ENCODE results near the gene MLLT10.

Gene MLLT10

DNA sequence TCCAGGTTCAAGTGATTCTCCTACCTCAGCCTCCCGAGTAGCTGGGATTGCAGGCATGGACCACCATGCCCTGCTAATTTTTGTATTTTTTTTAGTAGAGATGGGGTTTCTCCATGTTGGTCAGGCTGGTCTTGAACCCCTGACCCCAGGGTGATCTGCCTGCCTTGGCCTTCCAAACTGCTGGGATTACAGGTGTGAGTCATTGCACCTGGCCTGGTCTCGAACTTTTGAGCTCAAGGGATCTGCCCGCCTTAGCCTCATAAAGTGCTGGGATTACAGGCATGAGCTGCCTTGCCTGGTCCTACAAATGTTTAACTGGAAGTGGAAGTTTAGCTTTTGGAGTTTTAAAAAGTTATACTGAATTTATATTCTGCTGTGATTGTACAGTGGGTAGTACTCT, 2.8 kb downstream of the MLLT10 start:
- TF ChIP-seq, protein P1, sequence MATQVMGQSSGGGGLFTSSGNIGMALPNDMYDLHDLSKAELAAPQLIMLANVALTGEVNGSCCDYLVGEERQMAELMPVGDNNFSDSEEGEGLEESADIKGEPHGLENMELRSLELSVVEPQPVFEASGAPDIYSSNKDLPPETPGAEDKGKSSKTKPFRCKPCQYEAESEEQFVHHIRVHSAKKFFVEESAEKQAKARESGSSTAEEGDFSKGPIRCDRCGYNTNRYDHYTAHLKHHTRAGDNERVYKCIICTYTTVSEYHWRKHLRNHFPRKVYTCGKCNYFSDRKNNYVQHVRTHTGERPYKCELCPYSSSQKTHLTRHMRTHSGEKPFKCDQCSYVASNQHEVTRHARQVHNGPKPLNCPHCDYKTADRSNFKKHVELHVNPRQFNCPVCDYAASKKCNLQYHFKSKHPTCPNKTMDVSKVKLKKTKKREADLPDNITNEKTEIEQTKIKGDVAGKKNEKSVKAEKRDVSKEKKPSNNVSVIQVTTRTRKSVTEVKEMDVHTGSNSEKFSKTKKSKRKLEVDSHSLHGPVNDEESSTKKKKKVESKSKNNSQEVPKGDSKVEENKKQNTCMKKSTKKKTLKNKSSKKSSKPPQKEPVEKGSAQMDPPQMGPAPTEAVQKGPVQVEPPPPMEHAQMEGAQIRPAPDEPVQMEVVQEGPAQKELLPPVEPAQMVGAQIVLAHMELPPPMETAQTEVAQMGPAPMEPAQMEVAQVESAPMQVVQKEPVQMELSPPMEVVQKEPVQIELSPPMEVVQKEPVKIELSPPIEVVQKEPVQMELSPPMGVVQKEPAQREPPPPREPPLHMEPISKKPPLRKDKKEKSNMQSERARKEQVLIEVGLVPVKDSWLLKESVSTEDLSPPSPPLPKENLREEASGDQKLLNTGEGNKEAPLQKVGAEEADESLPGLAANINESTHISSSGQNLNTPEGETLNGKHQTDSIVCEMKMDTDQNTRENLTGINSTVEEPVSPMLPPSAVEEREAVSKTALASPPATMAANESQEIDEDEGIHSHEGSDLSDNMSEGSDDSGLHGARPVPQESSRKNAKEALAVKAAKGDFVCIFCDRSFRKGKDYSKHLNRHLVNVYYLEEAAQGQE (IDR thresholded peaks at IDR 0.05; ENCODE audit: insufficient read depth in 1 of 2, low read depth in 2 of 2, low read length in 2 of 2) = no peak
- TF ChIP-seq SIN3A (IDR thresholded peaks at IDR 0.05; ENCODE audit: borderline replicate concordance, insufficient read depth, low read length) (no peak), TAF1 (IDR thresholded peaks at IDR 0.05; ENCODE audit: borderline replicate concordance, insufficient read depth, low read length) (no peak), POLR2AphosphoS5 (IDR thresholded peaks at IDR 0.05; ENCODE audit: low read depth, low read length) (no peak), FOXP2 (optimal IDR thresholded peaks at IDR 0.05; ENCODE audit: borderline replicate concordance, extremely low read depth, extremely low read length, insufficient read depth) (no peak)

DNA sequence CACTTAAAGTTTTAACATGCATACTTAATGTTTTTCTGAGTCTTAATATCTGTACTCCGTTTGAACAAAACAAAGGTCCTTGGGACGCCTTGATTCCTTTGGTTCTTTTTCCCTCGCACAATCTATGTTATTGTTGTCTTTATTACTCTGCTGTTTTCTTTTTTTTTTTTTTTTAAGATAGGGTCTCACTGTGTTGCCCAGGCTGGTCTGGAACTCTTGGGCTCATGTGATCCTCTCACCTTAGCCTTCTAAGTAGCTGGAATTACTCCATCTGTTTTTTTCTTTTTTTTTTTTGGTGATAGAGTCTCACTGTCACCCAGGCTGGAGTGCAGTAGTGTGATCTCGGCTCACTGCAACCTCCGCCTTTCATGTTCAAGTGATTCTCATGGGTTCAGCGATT, 13.2 kb downstream of the MLLT10 start:
- TF ChIP-seq SIN3A (IDR thresholded peaks at IDR 0.05; ENCODE audit: borderline replicate concordance, insufficient read depth, low read length) (no peak), POLR2AphosphoS5 (IDR thresholded peaks at IDR 0.05; ENCODE audit: low read depth, low read length) (no peak), FOXP2 (optimal IDR thresholded peaks at IDR 0.05; ENCODE audit: borderline replicate concordance, extremely low read depth, extremely low read length, insufficient read depth) (no peak), TAF1 (IDR thresholded peaks at IDR 0.05; ENCODE audit: borderline replicate concordance, insufficient read depth, low read length) (no peak)
- TF ChIP-seq, protein P1 (IDR thresholded peaks at IDR 0.05; ENCODE audit: insufficient read depth in 1 of 2, low read depth in 2 of 2, low read length in 2 of 2) = no peak

DNA sequence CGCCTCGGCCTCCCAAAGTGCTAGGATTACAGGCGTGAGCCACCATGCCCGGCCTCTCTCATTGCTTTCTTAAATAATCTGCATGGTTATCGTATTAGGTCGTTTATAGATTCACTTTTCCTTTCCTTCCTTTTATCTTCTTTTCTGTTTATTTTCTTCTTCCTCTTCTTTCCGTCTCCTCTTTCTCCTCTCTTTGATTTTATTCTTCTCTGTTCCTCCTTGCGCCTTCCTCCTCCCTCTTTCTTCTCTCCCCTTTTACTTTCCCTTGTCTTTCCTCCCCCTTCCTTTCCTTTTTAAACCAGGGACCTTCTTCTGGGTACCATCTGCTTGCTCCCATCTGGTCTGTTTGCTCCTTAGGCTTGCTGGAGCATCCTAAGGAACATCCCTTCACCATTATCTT, 18.6 kb downstream of the MLLT10 start:
- TF ChIP-seq, protein P1 (IDR thresholded peaks at IDR 0.05; ENCODE audit: insufficient read depth in 1 of 2, low read depth in 2 of 2, low read length in 2 of 2) = no peak
- TF ChIP-seq SIN3A (IDR thresholded peaks at IDR 0.05; ENCODE audit: borderline replicate concordance, insufficient read depth, low read length) (no peak), POLR2AphosphoS5 (IDR thresholded peaks at IDR 0.05; ENCODE audit: low read depth, low read length) (no peak), FOXP2 (optimal IDR thresholded peaks at IDR 0.05; ENCODE audit: borderline replicate concordance, extremely low read depth, extremely low read length, insufficient read depth) (no peak), TAF1 (IDR thresholded peaks at IDR 0.05; ENCODE audit: borderline replicate concordance, insufficient read depth, low read length) (no peak)

DNA sequence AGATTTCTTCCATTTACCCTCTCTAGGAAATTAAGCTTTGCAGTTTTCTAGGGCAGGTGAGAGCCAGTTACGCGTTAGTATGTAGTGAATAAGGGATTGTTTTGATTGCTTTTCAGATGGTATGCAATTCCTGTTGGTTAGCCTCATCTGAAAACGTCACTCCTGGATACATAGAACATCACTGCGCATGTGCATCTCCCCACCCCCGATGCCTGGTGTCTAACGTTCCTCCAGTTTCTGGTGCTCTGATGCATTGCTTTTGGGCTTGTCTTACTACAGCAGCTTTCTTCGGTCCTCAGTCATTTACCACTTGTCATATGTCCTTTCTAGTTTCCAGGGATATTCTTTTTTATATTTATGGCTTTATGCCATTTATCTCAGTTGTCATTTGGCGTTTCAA, 22.5 kb downstream of the MLLT10 start:
- no peak for TF ChIP-seq FOXP2 (optimal IDR thresholded peaks at IDR 0.05; ENCODE audit: borderline replicate concordance, extremely low read depth, extremely low read length, insufficient read depth)
- TF ChIP-seq POLR2AphosphoS5 (IDR thresholded peaks at IDR 0.05; ENCODE audit: low read depth, low read length) = no peak
- TF ChIP-seq SIN3A (IDR thresholded peaks at IDR 0.05; ENCODE audit: borderline replicate concordance, insufficient read depth, low read length) = no peak
- TF ChIP-seq, protein P1 (IDR thresholded peaks at IDR 0.05; ENCODE audit: insufficient read depth in 1 of 2, low read depth in 2 of 2, low read length in 2 of 2) = no peak
- TF ChIP-seq TAF1 (IDR thresholded peaks at IDR 0.05; ENCODE audit: borderline replicate concordance, insufficient read depth, low read length) = no peak
